Activated CD8-positive, alpha-beta memory T cell treated with anti-CD3 and anti-CD28 coated beads, Interleukin-2, amount 10 ng/mL, durations not matched to agents 7 days and 5 days (primary cell): Measurements from ENCODE around the gene AKR7A3. TPM values are rescaled to one million over a fixed set of nuclear protein-coding genes. Genes with fewer than 3 reads are reported as not detected.
"Not testable (repeated sequence)": the region's sequence is repeated elsewhere in the genome, so short reads cannot be mapped to it uniquely, and the experiment has no call there.

Experiments
- ATAC-seq: fragments of 150-1000 bp; cut with Tn5 transposase; one replicate; pipeline ENCODE4 v1.10.0; 2021; ENCODE audit warnings: moderate library complexity
- CTCF ChIA-PET: fragments of 350-600 bp; sonication (Branson Sonifier 250); formaldehyde crosslinking; loops from one replicate; lab custom pipeline; 2021; ENCODE audit warnings: antibody characterized with exemption; lab: Charles Lee
- DNase-seq: peaks from one replicate; pipeline ENCODE4 v3.0.0-alpha.2; 2020
- H3K27ac Mint-ChIP-seq: one replicate; pipeline ENCODE4 v1.8.0; 2021; ENCODE audit warnings: mild to moderate bottlenecking, mixed read lengths
- H3K27me3 Mint-ChIP-seq: one replicate; pipeline ENCODE4 v1.8.0; 2021; ENCODE audit warnings: mixed read lengths
- H3K36me3 Mint-ChIP-seq: one replicate; pipeline ENCODE4 v1.8.0; 2021; ENCODE audit warnings: mild to moderate bottlenecking, mixed read lengths
- H3K4me1 Mint-ChIP-seq: one replicate; pipeline ENCODE4 v1.8.0; 2021; ENCODE audit warnings: mixed read lengths
- H3K4me3 Mint-ChIP-seq: one replicate; pipeline ENCODE4 v1.8.0; 2021; ENCODE audit warnings: mild to moderate bottlenecking, moderate library complexity, mixed read lengths
- H3K9me3 Mint-ChIP-seq: one replicate; pipeline ENCODE4 v1.8.0; 2022; ENCODE audit warnings: low read depth, mixed read lengths
- total RNA-seq, 2 experiments: library from RNA; stranded (reverse); gene quantifications; one replicate each; pipeline ENCODE4 v1.2.3, GENCODE V29; 2021

Gene AKR7A3
- total RNA-seq, 2 experiments from 2014 or later: 0.33 to 0.93 TPM

DNA sequence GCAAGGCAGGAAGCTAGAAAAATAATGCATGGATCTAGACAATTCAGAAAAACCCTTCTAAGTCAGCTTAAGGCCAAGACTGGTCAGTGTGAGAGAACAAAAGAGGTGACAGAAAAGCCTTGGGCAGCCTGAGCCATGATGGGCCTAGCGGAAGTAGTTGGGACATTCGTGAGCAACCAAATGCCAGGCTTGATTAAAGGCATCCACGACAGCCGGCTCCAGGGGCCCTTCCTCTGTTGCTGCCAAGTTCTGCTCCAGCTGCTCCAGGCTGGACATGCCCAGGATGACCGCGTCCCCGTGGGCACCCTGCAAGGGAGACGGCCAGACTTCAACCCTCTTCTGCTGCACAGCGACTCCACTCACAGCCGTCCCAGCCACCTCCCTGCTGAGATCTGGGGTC is 15.5 kb upstream of the AKR7A3 start:
- H3K36me3 Mint-ChIP-seq: peaks cover 21% of the 10 kb centered on the region
- H3K9me3 Mint-ChIP-seq, DNase-seq, H3K4me3 Mint-ChIP-seq, ATAC-seq, H3K4me1 Mint-ChIP-seq, H3K27me3 Mint-ChIP-seq, H3K27ac Mint-ChIP-seq: not testable (repeated sequence)
- CTCF ChIA-PET: interaction anchor here (1.3 kb wide), 1 partner anchor 40 kb away, joined by 3 read pairs; no protein-coding TSS in a partner anchor

- CTCF ChIA-PET: no interaction called here
- Mint-ChIP-seq H3K9me3 (peaks cover 4% of the 10 kb centered on the region), H3K27ac (no peak overlapping the region), H3K4me3 (no peak overlapping the region), H3K36me3 (peaks cover 18% of the 10 kb centered on the region), H3K4me1 (no peaks in the 10 kb centered on the region), H3K27me3 (no peaks in the 10 kb centered on the region)
- DNase-seq (no peak), ATAC-seq (no peak)
Measured at GRCh38 chr1:19300211-19300610, 11.6 kb upstream of the AKR7A3 start.

DNA sequence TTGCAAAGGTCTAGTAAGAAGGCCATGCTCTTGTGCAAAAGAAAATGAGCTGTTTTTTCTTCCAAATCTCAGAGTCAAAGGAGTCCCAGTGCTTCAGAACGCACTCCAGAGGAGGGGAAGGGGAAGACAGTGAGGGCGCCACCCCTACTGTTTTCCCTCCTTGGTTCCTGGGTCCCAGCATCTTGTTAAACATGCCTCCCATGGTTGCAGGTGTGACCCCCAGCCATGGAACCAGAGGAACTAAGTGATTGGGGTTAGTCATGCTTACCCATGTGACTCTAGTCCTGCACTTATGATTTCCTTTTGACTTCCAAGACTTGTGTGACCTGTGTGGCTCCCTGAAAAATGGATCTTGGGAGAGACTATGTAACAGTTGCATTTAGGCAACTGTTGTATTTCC is 6.1 kb upstream of the AKR7A3 start:
- Mint-ChIP-seq H3K4me3 (no peak overlapping the region), H3K27me3 (peaks cover 3% of the 10 kb centered on the region), H3K27ac (no peak overlapping the region), H3K9me3 (peaks cover 21% of the 10 kb centered on the region), H3K36me3 (peaks cover 19% of the 10 kb centered on the region), H3K4me1 (no peaks in the 10 kb centered on the region)
- ATAC-seq (no peak), DNase-seq (no peak)
- CTCF ChIA-PET: interaction anchor here (0.6 kb wide), 1 partner anchor 1411 kb away, joined by 3 read pairs; no protein-coding TSS in a partner anchor

DNA sequence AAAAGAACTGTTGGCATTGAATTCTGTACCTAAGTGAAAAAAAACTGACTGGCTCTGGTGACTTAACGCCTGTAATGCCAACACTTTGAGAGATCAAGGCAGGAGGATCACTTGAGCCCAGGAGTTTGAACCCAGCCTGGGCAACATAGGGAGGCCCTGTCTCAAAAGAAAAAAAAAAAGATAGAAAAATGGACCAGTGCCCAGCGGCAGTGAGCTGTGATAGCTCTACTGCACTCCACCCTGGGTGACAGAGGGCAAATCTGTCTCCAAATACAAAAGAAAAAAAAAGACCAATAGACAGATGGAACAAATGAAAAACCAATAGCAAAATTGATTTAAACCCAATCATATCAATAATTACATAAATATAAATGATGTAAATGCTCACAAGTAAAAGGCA is 674 bp upstream of the AKR7A3 start:
- DNase-seq (no peak), ATAC-seq (no peak)
- Mint-ChIP-seq H3K4me1 (peaks cover 7% of the 10 kb centered on the region), H3K4me3 (peak overlapping the region; percentile 46), H3K36me3 (peaks cover 11% of the 10 kb centered on the region), H3K9me3 (peaks cover 9% of the 10 kb centered on the region), H3K27me3 (peaks cover 20% of the 10 kb centered on the region), H3K27ac (no peak overlapping the region)
- CTCF ChIA-PET: no interaction called here

DNA sequence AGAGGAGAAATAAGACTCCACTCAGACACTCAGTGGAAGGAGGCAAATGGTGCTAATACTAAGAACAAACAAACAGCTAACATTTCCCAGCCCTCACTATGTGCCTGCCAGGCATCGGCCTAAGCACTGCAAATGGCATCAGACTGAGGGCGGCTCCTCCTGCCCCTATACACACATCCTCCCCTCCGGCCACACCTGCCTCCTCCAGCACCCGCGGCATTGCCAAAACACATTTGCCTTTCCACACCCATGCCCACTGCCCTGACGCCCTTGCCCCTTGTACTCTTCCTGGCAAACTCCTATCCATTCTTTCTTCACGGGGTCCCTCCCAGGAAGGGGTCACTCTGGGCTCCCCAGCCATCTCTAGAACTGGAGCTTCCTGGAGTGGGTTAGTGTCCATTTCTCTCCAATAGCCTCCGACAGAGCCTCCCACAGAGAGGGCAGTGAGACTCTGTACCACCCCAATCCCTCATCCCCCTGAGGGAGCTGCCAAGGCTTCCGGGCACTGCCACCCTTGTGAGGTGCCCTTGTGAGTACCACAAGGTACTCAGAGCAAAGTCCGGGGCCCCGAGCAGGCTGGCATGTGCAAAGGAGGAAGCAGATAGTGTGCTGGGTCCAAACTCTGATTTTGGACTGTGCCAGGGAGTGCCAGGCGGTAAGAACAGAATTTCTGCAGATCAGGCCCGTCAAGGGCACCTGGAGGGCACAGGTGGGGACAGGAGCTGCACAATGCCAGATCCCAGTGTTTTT is 959 bp downstream of the AKR7A3 start:
- H3K36me3 Mint-ChIP-seq: peaks cover 10% of the 10 kb centered on the region
- peaks cover 7% of the 10 kb centered on the region for H3K9me3 Mint-ChIP-seq
- no peak for DNase-seq
- CTCF ChIA-PET: no interaction called here
- peaks cover 7% of the 10 kb centered on the region for H3K4me1 Mint-ChIP-seq
- no peak overlapping the region for H3K4me3 Mint-ChIP-seq
- peaks cover 20% of the 10 kb centered on the region for H3K27me3 Mint-ChIP-seq
- H3K27ac Mint-ChIP-seq: no peak overlapping the region
- no peak for ATAC-seq

GRCh38 chr1:19285807-19286206 is 2.8 kb downstream of the AKR7A3 start:
- H3K27me3 Mint-ChIP-seq: peaks cover 20% of the 10 kb centered on the region
- H3K9me3 Mint-ChIP-seq, ATAC-seq, H3K4me3 Mint-ChIP-seq, DNase-seq, H3K4me1 Mint-ChIP-seq, H3K36me3 Mint-ChIP-seq, CTCF ChIA-PET, H3K27ac Mint-ChIP-seq: not testable (repeated sequence)

GRCh38 chr1:19285366-19285765 is 3.2 kb downstream of the AKR7A3 start:
- H3K36me3 Mint-ChIP-seq, H3K9me3 Mint-ChIP-seq, H3K4me1 Mint-ChIP-seq, H3K4me3 Mint-ChIP-seq, ATAC-seq, DNase-seq, H3K27ac Mint-ChIP-seq, CTCF ChIA-PET: not testable (repeated sequence)
- peaks cover 20% of the 10 kb centered on the region for H3K27me3 Mint-ChIP-seq

DNA sequence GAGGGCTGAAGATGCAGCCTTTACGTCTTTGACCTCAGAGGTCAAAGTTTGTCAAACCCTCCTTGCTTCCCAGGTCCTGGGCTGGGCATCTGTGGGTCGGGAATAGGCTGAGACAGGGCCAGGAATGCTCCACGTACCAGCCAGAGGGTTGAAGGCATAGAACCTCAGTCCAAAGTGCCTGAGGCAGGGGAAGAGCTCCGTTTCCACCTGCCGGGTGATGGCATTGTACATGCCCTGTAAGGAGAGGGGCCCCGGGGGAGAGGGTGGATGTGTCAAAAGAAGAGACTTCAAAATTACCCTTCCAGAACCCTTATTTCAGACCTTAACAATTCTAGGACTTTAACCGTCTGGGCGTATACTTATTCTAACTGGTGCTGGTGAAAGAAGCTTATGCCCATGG is 3.7 kb downstream of the AKR7A3 start:
- H3K4me3 Mint-ChIP-seq: no peak overlapping the region

GRCh38 chr1:19283891-19284290 is 4.7 kb downstream of the AKR7A3 start:
- H3K9me3 Mint-ChIP-seq: no peaks in the 10 kb centered on the region
- ATAC-seq: no peak
- H3K27ac Mint-ChIP-seq: no peak overlapping the region
- CTCF ChIA-PET: no interaction called here
- no peak for DNase-seq
- H3K4me1 Mint-ChIP-seq: peaks cover 3% of the 10 kb centered on the region
- H3K27me3 Mint-ChIP-seq: peaks cover 10% of the 10 kb centered on the region
- no peak overlapping the region for H3K4me3 Mint-ChIP-seq
- no peaks in the 10 kb centered on the region for H3K36me3 Mint-ChIP-seq

More for the DNA sequence above, 3.7 kb downstream of the AKR7A3 start:
- ATAC-seq (no peak), DNase-seq (no peak)
- H3K9me3 Mint-ChIP-seq: no peaks in the 10 kb centered on the region
- peaks cover 7% of the 10 kb centered on the region for H3K4me1 Mint-ChIP-seq
- CTCF ChIA-PET: no interaction called here
- H3K27me3 Mint-ChIP-seq: peaks cover 20% of the 10 kb centered on the region
- peaks cover 4% of the 10 kb centered on the region for H3K36me3 Mint-ChIP-seq
- no peak overlapping the region for H3K27ac Mint-ChIP-seq

DNA sequence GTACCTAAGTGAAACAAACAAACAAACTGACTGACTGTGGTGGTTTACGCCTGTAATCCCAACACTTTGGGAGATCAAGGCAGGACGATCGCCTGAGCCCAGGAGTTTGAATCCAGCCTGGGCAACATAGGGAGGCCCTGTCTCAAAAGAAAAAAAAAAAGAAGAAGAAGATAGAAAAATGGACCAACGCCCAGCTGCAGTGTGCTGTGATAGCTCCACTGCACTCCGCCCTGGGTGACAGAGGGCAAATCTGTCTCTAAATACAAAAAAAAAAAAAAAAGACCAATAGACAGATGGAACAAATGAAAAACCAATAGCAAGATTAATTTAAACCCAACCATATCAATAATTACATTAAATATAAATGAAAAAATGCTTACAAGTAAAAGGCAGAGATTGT is 13.9 kb downstream of the AKR7A3 start:
- H3K9me3 Mint-ChIP-seq: peaks cover 6% of the 10 kb centered on the region
- H3K36me3 Mint-ChIP-seq: peaks cover 6% of the 10 kb centered on the region
- peaks cover 25% of the 10 kb centered on the region for H3K27me3 Mint-ChIP-seq
- DNase-seq: no peak
- ATAC-seq: no peak
- CTCF ChIA-PET: no interaction called here
- H3K4me3 Mint-ChIP-seq: no peak overlapping the region
- H3K27ac Mint-ChIP-seq: no peak overlapping the region
- peaks cover 2% of the 10 kb centered on the region for H3K4me1 Mint-ChIP-seq

GRCh38 chr1:19273844-19274531 is 14.6 kb downstream of the AKR7A3 start:
- H3K4me3 Mint-ChIP-seq, H3K36me3 Mint-ChIP-seq, DNase-seq, CTCF ChIA-PET, ATAC-seq, H3K27ac Mint-ChIP-seq, H3K4me1 Mint-ChIP-seq, H3K9me3 Mint-ChIP-seq: not testable (repeated sequence)
- H3K27me3 Mint-ChIP-seq: peaks cover 25% of the 10 kb centered on the region

DNA sequence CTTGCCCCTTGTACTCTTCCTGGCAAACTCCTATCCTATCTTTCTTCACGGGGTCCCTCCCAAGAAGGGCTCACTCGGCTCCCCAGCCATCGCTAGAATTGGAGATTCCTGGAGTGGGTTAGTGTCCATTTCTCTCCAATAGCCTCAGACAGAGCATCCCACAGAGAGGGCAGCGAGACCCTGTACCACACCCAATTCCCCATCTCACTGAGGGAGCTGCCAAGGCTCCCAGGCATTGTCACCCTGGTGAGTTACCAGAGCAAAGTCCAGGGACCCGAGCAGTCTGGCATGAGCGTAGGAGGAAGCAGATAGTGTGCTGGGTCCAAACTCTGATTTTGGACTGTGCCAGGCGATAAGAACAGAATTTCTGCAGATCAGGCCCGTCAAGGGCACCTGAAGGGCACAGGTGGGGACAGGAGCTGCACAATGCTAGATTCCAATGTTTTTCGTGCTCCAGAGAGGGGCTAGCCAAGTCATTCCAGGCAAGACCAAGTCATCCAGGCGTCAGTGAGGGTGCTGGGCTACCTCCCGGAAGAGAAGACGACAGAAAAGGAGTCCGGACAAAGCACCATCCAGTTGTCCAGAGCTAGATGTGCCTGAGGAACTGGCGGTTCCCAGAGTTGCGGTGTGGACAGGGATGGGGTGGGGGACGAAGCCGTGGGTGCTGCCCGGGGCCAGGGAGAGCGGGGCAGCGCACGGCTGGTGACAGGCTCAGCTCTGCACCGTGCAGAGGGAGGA is 15.3 kb downstream of the AKR7A3 start:
- Mint-ChIP-seq H3K4me3 (no peak overlapping the region), H3K36me3 (peaks cover 6% of the 10 kb centered on the region), H3K4me1 (peaks cover 2% of the 10 kb centered on the region), H3K27ac (no peak overlapping the region), H3K27me3 (peaks cover 25% of the 10 kb centered on the region), H3K9me3 (peaks cover 6% of the 10 kb centered on the region)
- ATAC-seq: no peak
- CTCF ChIA-PET: no interaction called here
- DNase-seq: no peak

GRCh38 chr1:19272064-19272463 is 16.5 kb downstream of the AKR7A3 start:
- Mint-ChIP-seq H3K36me3 (peaks cover 6% of the 10 kb centered on the region), H3K27me3 (peaks cover 25% of the 10 kb centered on the region), H3K4me3 (no peak overlapping the region), H3K27ac (no peak overlapping the region), H3K9me3 (peaks cover 6% of the 10 kb centered on the region), H3K4me1 (peaks cover 2% of the 10 kb centered on the region)
- DNase-seq: no peak
- CTCF ChIA-PET: no interaction called here
- no peak for ATAC-seq
